KBM-7 (cell line): ENCODE measurements around the gene MOB1B.
A peak's percentile ranks its signal among the peaks of the same experiment; 100 is the strongest.

Experiments used
- DNase-seq: peaks from one replicate; pipeline ENCODE4 v3.0.0-alpha.2; 2015
- in situ Hi-C: fragments of 300-500 bp; cut with MboI; formaldehyde crosslinking; loops from 2 replicates; pipeline ENCODE4 v1.14.3; 2020; ENCODE audit warnings: low sequenced_read_pairs, low pct_unique_long_range_greater_than_20kb, mixed read lengths

MOB1B gene

DNA sequence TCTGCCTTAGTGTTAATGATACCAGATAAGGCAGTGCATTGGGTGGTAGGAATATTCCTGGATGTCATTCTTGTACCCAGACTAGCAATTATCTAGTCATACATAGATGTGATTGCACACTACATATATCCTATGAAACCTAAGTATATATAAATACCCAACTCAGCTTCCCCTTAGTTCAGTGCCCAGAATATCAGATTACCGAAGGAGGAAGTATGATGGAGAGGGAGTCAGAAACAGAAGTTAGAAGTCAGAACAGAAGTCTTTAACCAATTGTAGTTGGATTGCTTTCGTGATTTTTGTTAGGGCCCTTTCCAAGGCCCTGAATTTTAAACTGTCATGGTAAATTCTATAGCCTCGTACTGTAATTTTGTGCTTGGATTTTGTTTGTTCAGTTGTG, 42.9 kb downstream of the MOB1B start:
- DNase-seq: peak; percentile 82
- in situ Hi-C loops: no loop called here

DNA sequence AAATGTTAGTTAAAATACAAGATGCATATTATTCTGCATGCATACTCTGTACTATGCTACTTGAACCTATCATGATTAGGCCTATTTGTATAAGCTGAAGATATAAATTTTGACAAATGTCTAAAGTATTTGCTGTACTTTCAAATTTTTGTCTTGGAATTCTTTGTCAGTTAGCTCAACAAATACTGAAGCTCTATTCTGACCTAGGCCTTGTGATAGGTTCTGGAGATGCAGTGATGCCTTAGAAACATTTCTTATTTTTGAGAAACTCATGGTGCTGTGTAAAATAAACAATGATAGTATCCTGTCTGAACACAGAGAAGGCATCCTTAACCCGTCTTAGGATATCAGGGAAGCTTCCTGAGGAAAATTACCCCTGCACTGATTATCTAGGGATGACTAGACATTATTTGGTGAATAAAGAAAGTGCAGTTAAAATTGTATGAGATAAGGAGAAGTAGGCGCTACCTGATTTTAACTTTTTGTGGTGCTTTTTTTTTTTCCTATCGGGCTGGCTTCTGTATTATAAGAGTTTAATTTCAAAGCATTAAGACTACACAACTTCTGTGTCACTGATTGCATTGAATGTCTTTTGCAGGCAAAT, 43.4 kb downstream of the MOB1B start:
- DNase-seq: no peak
- in situ Hi-C loops: no loop called here

DNA sequence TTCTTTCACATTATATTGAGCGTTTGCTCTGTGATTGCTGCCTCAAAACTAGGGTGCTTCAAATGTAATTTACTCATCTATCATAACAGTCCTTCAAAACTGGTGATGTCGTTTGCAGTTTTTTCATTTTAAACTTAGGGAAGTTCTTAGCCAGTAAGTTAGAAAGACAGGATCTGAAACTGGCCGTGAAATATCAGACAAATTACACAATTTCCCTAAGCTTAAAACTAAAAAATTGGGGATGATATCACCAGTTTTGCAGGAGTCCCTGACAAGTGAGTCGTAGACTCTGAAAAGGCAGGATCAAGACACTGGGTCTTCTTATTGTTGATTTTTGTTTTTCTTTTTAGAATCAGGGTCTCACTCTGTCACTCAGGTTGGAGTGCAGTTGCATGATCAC, 44.8 kb downstream of the MOB1B start:
- no peak for DNase-seq
- in situ Hi-C loops: no loop called here

DNA sequence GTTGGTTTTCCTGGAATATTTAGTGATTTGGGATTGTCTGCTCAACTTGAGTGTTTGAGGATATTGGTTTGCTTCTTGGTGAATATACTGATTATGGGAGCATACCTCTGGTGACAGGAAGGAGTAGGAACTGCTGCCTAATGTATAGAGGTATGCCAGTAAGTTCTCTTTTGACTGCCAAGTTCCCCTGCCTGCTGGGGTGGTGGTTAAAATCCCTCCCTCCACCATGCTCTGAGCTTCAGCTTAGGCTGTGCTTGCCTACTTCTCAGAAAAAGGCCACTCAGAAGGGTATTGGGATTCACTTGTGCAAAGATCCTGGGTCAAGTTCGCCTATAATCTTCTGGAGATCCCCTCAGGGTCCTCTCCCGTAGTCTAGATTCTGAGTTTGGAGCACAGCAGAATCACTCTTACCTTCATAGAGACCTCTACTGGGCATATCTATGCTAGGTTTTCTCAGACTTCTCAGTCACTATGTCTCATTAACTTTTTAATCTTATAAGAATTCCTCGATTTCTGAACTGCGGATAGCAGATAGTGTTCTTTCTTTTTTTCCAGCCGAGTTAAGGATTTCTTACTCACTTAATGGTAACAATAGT, 46.6 kb downstream of the MOB1B start:
- in situ Hi-C loops: no loop called here
- DNase-seq: peak; percentile 35

DNA sequence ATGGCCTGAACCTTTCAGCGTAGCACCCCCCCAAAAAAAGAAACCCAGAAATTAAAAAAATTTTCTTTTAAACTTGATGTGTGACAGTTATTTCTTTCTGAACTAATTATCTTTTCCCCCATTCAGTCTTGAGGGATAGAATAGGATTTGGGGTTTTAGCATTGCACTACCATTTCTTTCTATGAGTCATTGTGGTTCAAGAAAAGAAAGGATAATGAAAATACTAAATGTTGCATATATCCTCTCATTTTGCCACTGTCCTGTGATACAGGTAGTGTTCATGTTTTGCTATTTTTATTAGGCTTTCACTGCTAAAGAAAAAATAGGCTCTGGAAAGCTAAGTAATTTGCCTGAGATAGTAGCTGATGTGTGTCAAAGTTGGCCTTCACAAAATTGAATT, 51.9 kb downstream of the MOB1B start:
- in situ Hi-C loops: no loop called here
- DNase-seq: no peak

DNA sequence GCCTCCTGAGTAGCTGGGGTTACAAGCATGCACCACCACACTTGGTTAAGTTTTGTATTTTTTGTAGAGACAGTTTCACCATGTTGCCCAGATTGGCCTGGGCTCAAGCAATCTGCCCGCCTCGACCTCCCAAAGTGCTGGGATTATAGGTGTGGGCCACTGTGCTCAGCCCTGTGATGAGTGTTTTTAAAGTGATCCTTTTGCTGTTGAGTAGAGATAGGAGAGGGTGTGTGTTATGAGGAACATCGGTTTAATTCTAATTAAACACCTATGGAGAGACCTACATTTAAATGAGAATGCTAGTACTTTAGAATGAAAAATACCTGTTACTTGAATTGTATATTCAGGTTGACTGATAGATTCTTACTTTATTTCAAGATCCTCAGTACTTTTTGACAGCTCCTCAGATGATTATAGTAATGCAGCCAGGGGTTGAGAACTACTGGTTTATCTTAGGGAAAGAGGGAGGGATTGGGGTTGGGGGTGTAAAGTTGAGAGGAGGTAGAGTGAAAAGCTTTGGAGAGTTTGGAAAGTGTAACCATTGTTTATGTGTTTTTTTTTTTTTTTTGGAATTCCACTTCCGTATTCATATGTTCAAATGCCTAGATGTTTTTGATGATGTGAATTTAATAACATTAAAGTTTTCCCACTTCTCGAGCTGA, 54.5 kb downstream of the MOB1B start:
- in situ Hi-C loops: no loop called here
- DNase-seq: no peak

DNA sequence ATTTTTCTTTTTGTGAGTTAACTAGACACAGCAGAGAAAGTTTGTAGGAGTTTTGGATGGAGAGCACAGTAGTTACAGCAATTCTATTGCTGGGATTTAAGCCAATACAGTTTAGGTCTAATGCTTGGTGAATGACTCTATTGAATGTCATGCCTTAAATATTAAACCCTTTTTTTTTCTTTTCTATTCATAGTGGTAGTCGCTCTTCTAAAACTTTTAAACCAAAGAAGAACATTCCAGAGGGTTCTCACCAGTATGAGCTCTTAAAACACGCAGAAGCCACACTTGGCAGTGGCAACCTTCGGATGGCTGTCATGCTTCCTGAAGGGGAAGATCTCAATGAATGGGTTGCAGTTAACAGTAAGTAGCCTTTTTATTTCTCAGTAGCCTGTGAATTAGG, 56.5 kb downstream of the MOB1B start:
- no peak for DNase-seq
- in situ Hi-C loops: no loop called here

DNA sequence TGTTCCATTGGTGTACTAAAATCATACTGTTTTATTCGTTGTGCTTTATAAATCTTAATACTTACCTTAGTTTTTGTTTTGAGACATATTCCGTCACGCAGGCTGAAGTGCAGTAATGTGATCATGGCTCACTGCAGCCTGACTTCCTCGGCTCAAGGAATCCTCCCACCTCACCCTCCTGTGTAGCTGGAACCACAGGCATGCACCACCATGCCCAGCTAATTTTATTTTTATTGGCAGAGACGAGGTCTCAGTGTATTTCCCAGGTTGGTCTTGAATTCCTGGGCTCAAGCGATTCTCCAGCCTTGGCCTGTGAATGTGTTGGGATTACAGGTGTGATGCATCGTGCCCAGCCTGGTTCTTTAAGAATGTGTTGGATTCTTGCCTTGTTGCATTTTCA, 66.9 kb downstream of the MOB1B start:
- in situ Hi-C loops: no loop called here

DNA sequence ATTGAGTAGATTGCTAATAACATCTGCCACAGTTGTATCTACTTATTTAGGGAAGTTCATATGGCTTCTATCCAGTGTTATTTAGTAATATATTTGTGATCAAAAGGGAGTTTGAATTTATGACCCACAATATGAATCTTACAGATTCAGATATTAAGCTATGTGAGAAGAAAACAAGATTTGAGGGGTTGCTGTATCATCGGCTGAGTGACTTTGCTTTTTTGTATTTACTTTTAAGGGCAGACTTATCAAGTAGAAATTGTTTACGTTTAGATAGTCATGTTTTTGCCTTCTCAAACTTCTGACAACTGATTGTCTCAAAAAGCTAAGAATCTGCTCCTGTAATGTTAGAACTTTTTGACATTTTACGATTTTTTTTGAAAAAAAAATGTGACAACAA, 74.1 kb downstream of the MOB1B start:
- in situ Hi-C loops: no loop called here
- no peak for DNase-seq

More for the DNA sequence above, 66.9 kb downstream of the MOB1B start:
- peak; percentile 35 for DNase-seq

DNA sequence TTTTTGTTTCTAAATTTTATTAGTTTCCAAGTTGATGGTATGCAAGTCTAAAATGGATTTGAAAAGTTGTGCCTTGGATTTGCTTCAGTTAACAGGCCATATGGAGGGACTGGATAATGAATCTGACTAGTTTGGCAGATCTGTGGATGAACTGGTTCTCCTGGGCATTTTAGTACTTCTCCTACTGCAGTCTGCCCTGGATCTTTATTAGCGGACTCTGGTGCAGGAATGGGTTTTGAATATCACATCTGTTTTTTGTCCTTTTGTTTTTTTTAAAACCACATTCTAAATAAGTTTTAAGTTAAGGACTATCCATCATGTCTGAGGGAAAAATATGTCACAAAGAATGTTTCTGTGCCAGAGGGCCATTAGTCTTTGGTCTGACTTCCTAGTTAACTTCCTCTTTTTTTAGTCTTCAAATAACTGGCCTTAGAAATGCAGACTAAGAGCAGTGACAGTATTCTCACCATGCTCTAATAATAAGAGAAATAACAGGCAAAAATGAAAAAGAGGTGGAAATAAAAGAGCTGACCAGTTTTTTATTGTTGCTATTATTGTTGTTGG, 77.4 kb downstream of the MOB1B start:
- in situ Hi-C loops: no loop called here
- DNase-seq: peak; percentile 91

DNA sequence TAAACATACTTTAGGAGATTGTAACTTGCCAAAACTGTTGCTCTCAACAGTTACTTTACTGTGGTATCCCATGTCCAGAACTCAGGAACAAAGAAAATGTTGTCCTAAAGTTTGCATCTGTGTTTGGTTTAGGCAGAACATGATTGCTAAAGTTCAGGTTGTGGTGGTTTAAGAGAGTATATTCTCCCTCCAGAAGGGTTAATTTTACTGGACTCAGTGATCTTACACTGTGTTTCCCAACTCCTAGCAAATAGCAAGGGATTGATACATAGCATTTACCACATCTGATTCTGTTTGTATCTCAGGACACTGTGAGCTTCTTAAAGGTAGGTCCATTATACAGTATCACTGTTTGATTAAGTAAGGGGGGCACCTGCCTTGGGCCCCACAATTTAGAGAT, 78.0 kb downstream of the MOB1B start:
- no peak for DNase-seq
- in situ Hi-C loops: no loop called here

DNA sequence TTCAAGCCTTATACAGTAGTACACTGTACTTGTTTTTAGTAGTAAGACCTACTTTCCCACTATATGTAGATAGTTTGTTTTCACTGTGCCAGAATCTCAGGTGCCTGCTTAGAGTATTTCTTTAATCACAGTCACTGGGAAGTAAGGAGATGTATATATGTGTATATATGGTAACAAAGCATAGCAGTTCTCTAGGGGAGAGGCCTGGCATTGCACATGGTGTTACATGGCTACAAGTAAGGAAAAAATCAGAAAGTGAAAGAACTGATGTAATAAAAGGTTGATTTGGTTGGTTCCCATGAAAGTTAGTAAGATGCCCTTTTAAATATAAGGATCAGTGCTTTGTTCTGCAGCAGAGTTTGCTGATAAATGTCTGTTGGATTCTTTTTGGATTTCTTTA, 81.9 kb downstream of the MOB1B start:
- in situ Hi-C loops: no loop called here
- DNase-seq: no peak

DNA sequence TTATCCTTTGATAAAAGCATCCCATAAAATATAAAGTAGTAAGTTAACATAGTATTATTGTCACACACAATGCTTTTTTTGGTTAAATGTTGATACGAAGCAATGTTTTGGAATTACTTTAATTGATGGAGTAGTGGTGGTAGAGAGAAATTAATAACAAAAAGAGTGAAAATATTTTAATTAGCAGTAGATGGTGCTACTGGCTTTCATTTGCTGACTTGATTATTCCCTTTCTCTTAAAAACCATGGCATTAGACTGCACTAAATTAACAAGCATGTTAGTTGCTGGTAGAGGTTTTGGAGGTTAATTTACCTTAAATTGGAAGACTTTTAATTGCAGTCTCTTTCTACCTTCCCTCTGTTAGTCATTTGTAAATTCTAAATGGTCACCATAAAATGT, 82.4 kb downstream of the MOB1B start:
- in situ Hi-C loops: no loop called here
- DNase-seq: no peak

DNA sequence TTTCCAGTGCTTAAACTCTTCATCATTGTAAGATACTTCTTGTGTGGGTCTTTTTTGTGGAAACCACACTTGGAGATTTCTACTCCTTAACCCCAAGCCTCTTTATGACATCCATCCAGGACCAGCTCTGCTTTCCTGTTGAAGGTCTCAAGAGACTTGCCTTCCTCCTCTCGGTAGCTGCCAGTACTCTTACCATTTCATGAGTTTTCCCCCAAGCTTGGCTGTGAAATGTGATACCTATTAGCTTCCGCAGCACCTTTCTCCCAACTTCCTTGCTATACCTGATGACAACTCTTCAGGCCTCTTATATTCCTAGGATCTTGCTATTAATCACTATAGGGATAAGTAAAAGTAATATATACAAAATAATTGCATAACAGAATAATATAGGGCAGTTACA, 89.4 kb downstream of the MOB1B start:
- no peak for DNase-seq
- in situ Hi-C loops: no loop called here

DNA sequence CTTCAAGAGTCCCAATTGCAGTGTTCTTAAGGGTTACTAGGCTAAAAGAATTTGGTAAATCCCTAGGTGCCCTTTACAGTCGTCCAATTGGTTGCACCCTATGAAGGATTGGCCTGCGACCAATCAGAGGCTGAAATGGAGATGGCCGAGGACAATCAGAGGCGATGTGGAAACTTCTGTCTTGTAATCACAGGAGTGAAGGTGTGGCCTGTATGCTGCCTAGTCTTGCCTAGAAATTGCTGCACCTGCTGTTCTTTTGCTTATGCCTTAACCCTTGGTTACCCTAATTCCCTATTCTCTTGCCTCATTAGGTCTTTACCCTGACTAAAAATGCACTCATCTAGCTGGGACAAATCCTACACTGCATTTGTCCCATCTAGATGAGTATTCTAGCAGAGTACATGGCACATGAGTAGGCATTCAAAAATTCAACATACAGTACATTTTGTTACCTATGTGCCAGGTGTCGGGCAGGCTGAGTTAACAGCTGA, 90.3 kb downstream of the MOB1B start:
- in situ Hi-C loops: no loop called here
- DNase-seq: no peak

DNA sequence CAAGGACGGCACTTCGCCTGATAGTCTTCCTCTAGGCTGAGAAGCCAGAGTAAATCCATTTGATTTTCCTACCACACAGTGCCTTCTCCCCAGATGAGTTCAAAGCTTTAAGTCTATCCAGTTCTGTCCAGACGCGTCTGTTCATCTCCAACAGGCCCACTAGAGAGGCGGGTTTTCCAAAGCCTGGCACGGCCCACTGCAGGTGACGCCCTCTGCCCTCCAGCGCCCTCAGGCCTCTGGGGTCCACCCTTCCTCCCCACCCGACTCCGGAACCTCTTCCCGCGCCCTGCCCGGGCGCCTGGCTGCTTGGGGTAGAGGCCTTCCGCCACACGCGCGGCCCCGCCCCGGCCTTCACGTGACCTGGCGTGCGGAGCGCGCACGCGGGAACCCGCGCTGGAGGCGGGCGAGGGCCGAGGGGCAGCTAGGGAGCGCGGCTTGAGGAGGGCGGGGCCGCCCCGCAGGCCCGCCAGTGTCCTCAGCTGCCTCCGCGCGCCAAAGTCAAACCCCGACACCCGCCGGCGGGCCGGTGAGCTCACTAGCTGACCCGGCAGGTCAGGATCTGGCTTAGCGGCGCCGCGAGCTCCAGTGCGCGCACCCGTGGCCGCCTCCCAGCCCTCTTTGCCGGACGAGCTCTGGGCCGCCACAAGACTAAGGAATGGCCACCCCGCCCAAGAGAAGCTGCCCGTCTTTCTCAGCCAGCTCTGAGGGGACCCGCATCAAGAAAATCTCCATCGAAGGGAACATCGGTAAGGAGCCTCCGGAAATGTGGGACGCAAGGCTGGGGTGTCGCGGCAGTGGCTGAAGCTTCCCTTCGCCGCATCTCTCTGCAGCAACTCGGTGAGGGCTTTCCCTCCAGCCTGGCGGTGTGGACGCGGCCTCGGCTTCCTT, 91.3 kb downstream of the MOB1B start, which contains the start of gene DCK:
Gene DCK (plus strand): TSS at position 469 of the 888 bp plus-strand sequence. CDS start 187 bp downstream, at position 656.
- peak; percentile 95 for DNase-seq
- in situ Hi-C loops: no loop called here

DNA sequence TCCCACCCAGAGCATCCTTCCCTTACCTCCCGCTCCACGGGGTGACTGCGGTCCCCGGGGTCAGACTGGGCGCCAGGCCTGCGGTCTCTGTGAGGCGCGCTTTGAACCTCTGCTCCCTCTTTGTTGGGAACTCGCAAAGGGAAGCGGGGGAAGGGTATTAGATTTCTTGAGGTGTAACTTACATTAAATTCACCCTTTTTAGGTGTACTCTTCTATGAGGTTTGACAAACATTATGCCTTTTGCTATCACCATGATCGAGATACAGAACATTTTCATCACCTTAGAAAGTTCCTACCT, 91.8 kb downstream of the MOB1B start:
- DNase-seq: no peak
- in situ Hi-C loops: no loop called here

DNA sequence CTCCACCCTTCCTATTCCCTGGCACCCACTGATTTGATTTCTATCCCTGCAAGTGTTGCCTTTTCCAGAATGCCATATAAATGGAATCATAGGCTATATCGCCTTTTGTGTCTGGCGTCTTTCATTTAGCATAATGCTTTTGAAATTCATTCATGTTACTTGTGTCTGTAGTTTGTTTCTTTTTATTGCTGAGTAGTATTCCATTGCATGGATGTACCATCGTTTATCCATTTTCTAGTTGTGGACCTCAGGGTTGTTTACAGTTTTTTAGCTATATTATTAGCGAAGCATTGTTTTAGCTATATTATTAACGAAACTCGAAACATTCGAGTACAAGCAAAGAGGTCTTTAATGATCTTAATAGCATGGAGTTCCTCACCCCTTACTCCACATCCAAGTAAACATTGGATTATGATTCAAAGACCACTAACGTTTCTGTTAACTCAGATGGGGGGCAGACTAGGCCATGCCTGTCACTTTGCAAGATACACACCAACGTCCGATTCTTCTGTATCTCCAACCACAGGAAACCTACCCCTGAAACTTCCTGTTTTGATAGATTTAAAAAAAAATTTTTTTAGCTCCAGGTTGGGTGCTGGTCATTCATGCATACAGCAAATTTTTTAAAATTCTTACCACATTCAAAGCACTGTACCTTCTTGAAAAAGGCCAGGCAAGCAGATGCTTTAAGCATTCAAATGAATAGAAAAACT, 92.4 kb downstream of the MOB1B start:
- in situ Hi-C loops: no loop called here
- DNase-seq: peak; percentile 78

DNA sequence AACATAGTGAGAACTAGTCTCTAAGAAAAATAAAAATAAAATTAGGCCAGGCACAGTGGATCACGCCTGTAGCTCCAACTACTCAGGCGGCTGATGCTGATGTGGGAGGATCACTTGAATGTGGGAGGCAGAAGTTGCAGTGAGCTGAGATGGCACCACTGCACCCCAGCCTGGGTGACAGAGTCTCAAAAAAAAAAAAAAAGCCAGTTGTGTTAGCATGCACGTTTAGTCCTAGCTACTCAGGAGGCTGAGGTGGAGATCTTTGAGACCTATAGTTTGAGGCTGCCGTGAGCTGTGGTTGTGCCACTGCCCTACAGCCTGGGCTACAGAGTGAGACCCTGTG, 93.8 kb downstream of the MOB1B start:
- DNase-seq: peak; percentile 55
- in situ Hi-C loops: no loop called here
